ENCODE results near the gene CYBB.

GRCh38 chrX:37840931-37841330 is 61.1 kb downstream of the CYBB start:
- no peak for TF ChIP-seq CTCF (IDR thresholded peaks at IDR 0.05)
- no peak for TF ChIP-seq POLR2A (IDR thresholded peaks at IDR 0.05)
- no peak for TF ChIP-seq POLR2AphosphoS5 (IDR thresholded peaks at IDR 0.05)
- no peak for TF ChIP-seq EP300 (IDR thresholded peaks at IDR 0.05)
